Thyroid gland (tissue), 4 donors: ENCODE data around the gene TERC.

Experiments
- CTCF ChIP-seq, 6 experiments: fragments of 200-600 bp in 3 of 6; fragments of 450-650 bp in 3 of 6; sonication (generic) in 3 of 6; IDR thresholded peaks; one replicate each; pipeline ENCODE4 v1.5.1; 2016 to 2019; ENCODE audit warnings: antibody characterized with exemption in 6 of 6, mild to moderate bottlenecking in 2 of 6, inconsistent platforms in 1 of 6, moderate library complexity in 1 of 6
- POLR2A ChIP-seq, 2 donors: fragments of 450-650 bp; IDR thresholded peaks; one replicate each; pipeline ENCODE4 v1.6.1; 2017; ENCODE audit warnings: antibody characterized with exemption in 2 of 2, mild to moderate bottlenecking in 2 of 2, moderate library complexity in 1 of 2

GRCh38 chr3:169787791-169788190 lies 22.9 kb upstream of the TERC start:
- no peak for TF ChIP-seq POLR2A (IDR thresholded peaks at IDR 0.05)
- no peak for TF ChIP-seq CTCF (IDR thresholded peaks at IDR 0.05)
